Spleen (tissue), 7 donors: Measurements from ENCODE around the gene TEPSIN.

Experiments used
- POLR2A ChIP-seq, 3 donors: fragments of 450-650 bp; IDR thresholded peaks; one replicate each; pipeline ENCODE4 v1.5.1; 2017; ENCODE audit warnings: antibody characterized with exemption in 3 of 3, mild to moderate bottlenecking in 1 of 3
- POLR2AphosphoS5 ChIP-seq, 3 donors: sonication (generic); formaldehyde crosslinking; IDR thresholded peaks; one replicate each; pipeline ENCODE4 v1.5.1; 2017; ENCODE audit warnings: antibody characterized with exemption in 3 of 3
- TF ChIP-seq, protein P1 (sequence below), 11 experiments: fragments of 200-600 bp in 7 of 11; fragments of 450-650 bp in 4 of 11; sonication (generic) in 4 of 11; IDR thresholded peaks in 8 of 11; conservative IDR thresholded peaks in 3 of 11; 1 replicate in 7 of 11; 2 replicates in 4 of 11; pipeline versions ENCODE4 v1.4.0 to v1.8.0; 2016 to 2021; ENCODE audit warnings: antibody characterized with exemption in 11 of 11, inconsistent platforms in 4 of 11, mild to moderate bottlenecking in 1 of 11
- donor health status: DM: no; HTN: no; CAD: no; lungs with moderate emphysema.
- donor health status: DM: no; HTN: no; CAD: no.
- donor health status: DM: no; HTN: no; CAD: no.

DNA sequence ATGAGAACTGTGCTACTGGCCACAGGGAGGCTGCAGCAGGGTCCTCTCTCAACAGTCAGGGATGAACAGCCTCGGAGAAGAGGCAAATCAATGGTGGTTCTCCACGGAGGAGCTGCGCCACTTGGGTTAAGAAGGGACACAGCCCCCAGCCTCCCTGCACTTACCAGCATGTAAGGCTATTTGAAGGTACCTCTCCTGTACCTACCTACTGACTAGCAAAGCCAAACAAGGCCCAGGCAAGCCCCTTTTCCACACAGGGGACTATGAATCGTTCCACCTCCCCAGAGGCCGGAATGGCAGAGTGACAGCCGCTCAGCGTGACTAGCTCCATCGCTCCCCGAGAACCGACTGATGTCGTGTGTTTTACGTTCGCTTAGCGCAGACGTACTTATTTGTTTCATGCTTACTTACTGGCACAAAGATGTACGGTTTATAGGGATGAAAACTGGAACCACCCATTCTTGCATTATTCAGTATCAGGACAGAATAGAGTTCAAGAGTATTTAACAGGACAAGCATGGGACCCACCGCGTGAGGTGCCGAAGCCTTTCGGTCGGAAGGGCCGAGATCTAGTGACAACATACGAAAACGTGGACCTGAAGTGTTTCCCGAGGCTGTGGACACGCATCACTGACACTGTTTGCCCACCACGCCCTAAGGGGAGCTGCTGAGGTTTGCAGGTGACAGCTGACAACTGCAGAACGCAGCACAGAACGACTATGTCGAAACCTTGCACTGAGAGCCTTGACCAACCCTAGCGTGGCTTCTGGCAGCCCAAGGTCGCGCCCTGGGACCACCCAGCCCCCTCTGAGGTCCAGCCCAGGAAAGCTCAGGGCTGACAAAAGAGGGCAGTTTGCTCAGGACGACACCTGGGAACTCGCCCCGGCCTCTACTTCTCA, 1.0 kb downstream of the TEPSIN start:
- TF ChIP-seq, protein P1, sequence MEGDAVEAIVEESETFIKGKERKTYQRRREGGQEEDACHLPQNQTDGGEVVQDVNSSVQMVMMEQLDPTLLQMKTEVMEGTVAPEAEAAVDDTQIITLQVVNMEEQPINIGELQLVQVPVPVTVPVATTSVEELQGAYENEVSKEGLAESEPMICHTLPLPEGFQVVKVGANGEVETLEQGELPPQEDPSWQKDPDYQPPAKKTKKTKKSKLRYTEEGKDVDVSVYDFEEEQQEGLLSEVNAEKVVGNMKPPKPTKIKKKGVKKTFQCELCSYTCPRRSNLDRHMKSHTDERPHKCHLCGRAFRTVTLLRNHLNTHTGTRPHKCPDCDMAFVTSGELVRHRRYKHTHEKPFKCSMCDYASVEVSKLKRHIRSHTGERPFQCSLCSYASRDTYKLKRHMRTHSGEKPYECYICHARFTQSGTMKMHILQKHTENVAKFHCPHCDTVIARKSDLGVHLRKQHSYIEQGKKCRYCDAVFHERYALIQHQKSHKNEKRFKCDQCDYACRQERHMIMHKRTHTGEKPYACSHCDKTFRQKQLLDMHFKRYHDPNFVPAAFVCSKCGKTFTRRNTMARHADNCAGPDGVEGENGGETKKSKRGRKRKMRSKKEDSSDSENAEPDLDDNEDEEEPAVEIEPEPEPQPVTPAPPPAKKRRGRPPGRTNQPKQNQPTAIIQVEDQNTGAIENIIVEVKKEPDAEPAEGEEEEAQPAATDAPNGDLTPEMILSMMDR (IDR thresholded peaks at IDR 0.05 in 8 of 11, conservative IDR thresholded peaks at IDR 0.05 in 3 of 11), result no peak
- no peak for TF ChIP-seq POLR2A (IDR thresholded peaks at IDR 0.05)
- TF ChIP-seq POLR2AphosphoS5 (IDR thresholded peaks at IDR 0.05), result no peak
